Nephron (organoid): ENCODE measurements around the gene CDK19.

Experiments used
- H3K27ac Mint-ChIP-seq, 3 experiments: 2 replicates each; pipeline ENCODE4 v1.8.0; 2020; ENCODE audit warnings: mixed read lengths in 3 of 3, mild to moderate bottlenecking in 2 of 3, moderate library complexity in 1 of 3
- H3K27me3 Mint-ChIP-seq: 2 replicates; pipeline ENCODE4 v1.8.0; 2021; ENCODE audit warnings: low read depth, mild to moderate bottlenecking, moderate library complexity, mixed read lengths
- H3K36me3 Mint-ChIP-seq: 2 replicates; pipeline ENCODE4 v1.8.0; 2020; ENCODE audit warnings: low read depth, mixed read lengths
- H3K4me1 Mint-ChIP-seq: 2 replicates; pipeline ENCODE4 v1.8.0; 2020; ENCODE audit warnings: mixed read lengths
- H3K4me3 Mint-ChIP-seq, 3 experiments: 2 replicates each; pipeline ENCODE4 v1.8.0; 2020; ENCODE audit warnings: mild to moderate bottlenecking in 3 of 3, mixed read lengths in 3 of 3, moderate library complexity in 2 of 3
- H3K9me3 Mint-ChIP-seq: 2 replicates; pipeline ENCODE4 v1.8.0; 2020; ENCODE audit warnings: mixed read lengths
- CTCF ChIP-seq, 3 experiments: fragments of 200-600 bp; sonication (generic); IDR thresholded peaks; one replicate each; pipeline ENCODE4 v1.5.0; 2021; ENCODE audit warnings: antibody characterized with exemption in 3 of 3; ENCODE audit not compliant: unreplicated experiment in 3 of 3

CDK19 gene

GRCh38 chr6:110683241-110683640, 132.0 kb downstream of the CDK19 start:
- no peak overlapping the region for H3K27ac Mint-ChIP-seq
- H3K9me3 Mint-ChIP-seq: no peaks in the 10 kb centered on the region
- H3K36me3 Mint-ChIP-seq: no peaks in the 10 kb centered on the region
- H3K27me3 Mint-ChIP-seq: no peaks in the 10 kb centered on the region
- TF ChIP-seq CTCF (IDR thresholded peaks at IDR 0.05; ENCODE audit: unreplicated experiment in 3 of 3): no peak
- H3K4me1 Mint-ChIP-seq: peaks cover 13% of the 10 kb centered on the region
- no peak overlapping the region for H3K4me3 Mint-ChIP-seq

GRCh38 chr6:110682460-110682853, 132.8 kb downstream of the CDK19 start:
- peak; percentile 72 to 79 (median 75) for TF ChIP-seq CTCF (IDR thresholded peaks at IDR 0.05; ENCODE audit: unreplicated experiment in 3 of 3)
- H3K4me3 Mint-ChIP-seq: no peak overlapping the region
- no peaks in the 10 kb centered on the region for H3K27me3 Mint-ChIP-seq
- H3K9me3 Mint-ChIP-seq: no peaks in the 10 kb centered on the region
- no peaks in the 10 kb centered on the region for H3K36me3 Mint-ChIP-seq
- H3K27ac Mint-ChIP-seq: peak overlapping the region; percentile 23 to 76 (median 35)
- H3K4me1 Mint-ChIP-seq: peaks cover 13% of the 10 kb centered on the region

- no peak overlapping the region for H3K4me3 Mint-ChIP-seq
- H3K9me3 Mint-ChIP-seq: no peaks in the 10 kb centered on the region
- H3K27ac Mint-ChIP-seq: peak overlapping the region; percentile 46 to 76 (median 74)
- no peaks in the 10 kb centered on the region for H3K27me3 Mint-ChIP-seq
- no peaks in the 10 kb centered on the region for H3K36me3 Mint-ChIP-seq
- peaks cover 13% of the 10 kb centered on the region for H3K4me1 Mint-ChIP-seq
- TF ChIP-seq CTCF (IDR thresholded peaks at IDR 0.05; ENCODE audit: unreplicated experiment in 3 of 3): no peak
Observed at GRCh38 chr6:110681543-110682459, 133.5 kb downstream of the CDK19 start.

DNA sequence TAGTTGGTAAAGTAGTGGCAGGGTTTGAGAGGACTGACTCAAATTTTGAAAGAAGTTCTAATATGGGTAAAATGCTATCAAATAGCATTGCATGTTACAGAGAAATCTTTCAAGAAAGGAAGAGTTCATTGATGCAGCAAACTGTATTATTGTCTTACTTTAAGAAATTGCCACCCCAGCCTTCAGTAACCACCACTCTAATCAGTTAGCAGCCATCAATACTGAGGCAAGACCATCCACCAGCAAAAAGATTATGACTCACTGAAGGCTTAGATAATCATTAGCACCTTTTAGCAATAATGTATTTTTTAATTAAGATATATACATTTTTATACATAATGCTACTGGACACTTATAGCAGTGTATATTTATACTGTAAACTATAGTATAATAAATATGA, 138.9 kb downstream of the CDK19 start:
- H3K4me1 Mint-ChIP-seq: peaks cover 1% of the 10 kb centered on the region
- H3K9me3 Mint-ChIP-seq: no peaks in the 10 kb centered on the region
- no peak overlapping the region for H3K4me3 Mint-ChIP-seq

DNA sequence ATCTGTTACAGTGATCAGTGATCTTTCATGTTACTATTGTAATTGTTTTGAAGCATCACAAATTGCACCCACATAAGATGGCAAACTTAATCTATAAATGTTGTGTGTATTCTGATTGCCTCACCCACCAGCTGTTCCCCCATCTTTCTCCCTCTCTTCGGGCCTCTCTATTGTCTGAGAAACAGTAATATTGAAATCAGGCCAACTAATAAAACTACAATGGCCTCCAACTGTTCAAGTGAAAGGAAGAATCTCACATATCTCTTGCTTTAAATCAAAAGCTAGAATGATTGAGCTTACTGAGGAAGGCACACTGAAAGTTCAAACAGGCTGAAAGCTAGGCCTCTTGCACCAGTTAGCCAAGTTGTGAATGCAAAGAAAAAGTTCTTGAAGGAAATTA, 141.2 kb downstream of the CDK19 start:
- H3K36me3 Mint-ChIP-seq: peaks cover 4% of the 10 kb centered on the region

More for the DNA sequence above, 138.9 kb downstream of the CDK19 start:
- no peaks in the 10 kb centered on the region for H3K27me3 Mint-ChIP-seq
- TF ChIP-seq CTCF (IDR thresholded peaks at IDR 0.05; ENCODE audit: unreplicated experiment in 3 of 3): no peak
- no peak overlapping the region for H3K27ac Mint-ChIP-seq
- H3K36me3 Mint-ChIP-seq: peaks cover 4% of the 10 kb centered on the region

More for the DNA sequence above, 141.2 kb downstream of the CDK19 start:
- Mint-ChIP-seq H3K4me1 (no peaks in the 10 kb centered on the region), H3K27ac (peak overlapping the region; percentile 35 to 77 (median 76)), H3K9me3 (no peaks in the 10 kb centered on the region), H3K27me3 (no peaks in the 10 kb centered on the region), H3K4me3 (no peak overlapping the region)
- no peak for TF ChIP-seq CTCF (IDR thresholded peaks at IDR 0.05; ENCODE audit: unreplicated experiment in 3 of 3)
